SK-N-SH (cell line): ENCODE results near the gene CD300C. TPM values are rescaled to one million over a fixed set of nuclear protein-coding genes. Genes with fewer than 3 reads are reported as not detected.

ENCODE experiments used
- CTCF ChIA-PET: fragments of 300-600, 350-600 bp; formaldehyde crosslinking; extraction: SDS; loops from one replicate; lab custom pipeline; 2021; lab: Yijun Ruan, JAX
- POLR2A ChIA-PET: fragments of 350-600 bp; sonication (Branson Sonifier 250); formaldehyde crosslinking; extraction: SDS; loops from one replicate; lab custom pipeline; 2020; ENCODE audit warnings: antibody characterized with exemption, inconsistent platforms; lab: Yijun Ruan, JAX
- DNase-seq: peaks from one replicate; pipeline ENCODE4 v3.0.0; 2012
- H2AFZ ChIP-seq: fragments of 200-600 bp; sonication (generic); 2 replicates; pipeline ENCODE4 v1.8.1; 2016; ENCODE audit warnings: antibody characterized with exemption, mild to moderate bottlenecking, low read depth
- H3F3A ChIP-seq: fragments of 200-600 bp; sonication (generic); replicated peaks from 2 replicates; pipeline ENCODE3; 2016; ENCODE audit warnings: antibody characterized with exemption, mild to moderate bottlenecking; ENCODE audit not compliant: insufficient read depth
- H3K27ac ChIP-seq, 2 experiments: fragments of 200-500 bp in 1 of 2; fragments of 200-600 bp in 1 of 2; sonication (Bioruptor generic) in 1 of 2; sonication (generic), shearing (Covaris generic) in 1 of 2; 2 replicates each; pipeline versions ENCODE4 v1.5.1 to v1.6.1; 2014 to 2016; ENCODE audit warnings: low read depth in 2 of 2, inconsistent platforms in 1 of 2, low read length in 1 of 2, mild to moderate bottlenecking in 1 of 2, mixed read lengths in 1 of 2
- H3K27me3 ChIP-seq: fragments of 200-600 bp; sonication (generic), shearing (Covaris generic); 2 replicates; pipeline ENCODE4 v1.6.1; 2016; ENCODE audit warnings: mixed run types; ENCODE audit not compliant: insufficient read depth
- H3K36me3 ChIP-seq, 2 experiments: fragments of 200-500 bp in 1 of 2; fragments of 200-600 bp in 1 of 2; sonication (Bioruptor generic) in 1 of 2; sonication (generic) in 1 of 2; replicated peaks in 1 of 2; 2 replicates each; pipeline versions ENCODE3 to v1.5.1; 2014 to 2016; ENCODE audit warnings: low read length in 1 of 2, mild to moderate bottlenecking in 1 of 2; ENCODE audit not compliant: insufficient read depth in 2 of 2, control insufficient read depth in 1 of 2
- H3K4me1 ChIP-seq, 2 experiments: fragments of 200-500 bp in 1 of 2; fragments of 200-600 bp in 1 of 2; sonication (Bioruptor generic) in 1 of 2; sonication (generic), shearing (Covaris generic) in 1 of 2; 2 replicates each; pipeline versions ENCODE4 v1.5.1 to v1.6.1; 2014 to 2016; ENCODE audit warnings: low read depth in 1 of 2, low read length in 1 of 2, mixed run types in 1 of 2; ENCODE audit not compliant: insufficient read depth in 2 of 2, control insufficient read depth in 1 of 2
- H3K4me2 ChIP-seq: fragments of 200-600 bp; sonication (generic), shearing (Covaris generic); 2 replicates; pipeline ENCODE4 v1.6.1; 2017; ENCODE audit warnings: mixed run types
- H3K4me3 ChIP-seq, 2 experiments: fragments of 200-500 bp in 1 of 2; fragments of 200-600 bp in 1 of 2; sonication (Bioruptor generic) in 1 of 2; sonication (generic), shearing (Covaris generic) in 1 of 2; 2 replicates each; pipeline versions ENCODE4 v1.5.1 to v1.8.1; 2014 to 2016; ENCODE audit warnings: low read depth in 2 of 2, inconsistent platforms in 1 of 2, low read length in 1 of 2, mild to moderate bottlenecking in 1 of 2, mixed read lengths in 1 of 2, moderate library complexity in 1 of 2
- H3K79me2 ChIP-seq: fragments of 200-600 bp; sonication (generic); 2 replicates; pipeline ENCODE4 v1.8.1; 2017; ENCODE audit warnings: mild to moderate bottlenecking; ENCODE audit not compliant: insufficient read depth
- H3K9ac ChIP-seq: fragments of 200-600 bp; sonication (generic); 2 replicates; pipeline ENCODE4 v1.6.1; 2017; ENCODE audit warnings: mixed run types
- H3K9me2 ChIP-seq: fragments of 200-600 bp; sonication (generic); 2 replicates; pipeline ENCODE4 v1.6.1; 2017; ENCODE audit warnings: mixed run types
- H3K9me3 ChIP-seq: fragments of 200-600 bp; sonication (generic); 2 replicates; pipeline ENCODE4 v1.6.1; 2017; ENCODE audit warnings: mixed run types, mild to moderate bottlenecking, moderate library complexity
- H4K20me1 ChIP-seq: fragments of 200-600 bp; sonication (generic); 2 replicates; pipeline ENCODE4 v1.6.1; 2017; ENCODE audit warnings: mild to moderate bottlenecking, mixed run types; ENCODE audit not compliant: insufficient read depth
- FOXJ3 ChIP-seq: sonication (generic); formaldehyde crosslinking; IDR thresholded peaks from 2 replicates; pipeline ENCODE4 v1.5.1; 2020; ENCODE audit warnings: mild to moderate bottlenecking, missing genetic modification reagents
- FOXM1 ChIP-seq: IDR thresholded peaks from 2 replicates; pipeline ENCODE4 v1.4.0; 2012; ENCODE audit warnings: low read depth, mild to moderate bottlenecking
- GABPA ChIP-seq: IDR thresholded peaks from 2 replicates; pipeline ENCODE4 v1.4.0; 2012; ENCODE audit warnings: low read depth, mild to moderate bottlenecking
- GATA2 ChIP-seq: sonication (generic); formaldehyde crosslinking; IDR thresholded peaks from 2 replicates; pipeline ENCODE4 v1.5.0; 2020; ENCODE audit warnings: mild to moderate bottlenecking, missing genetic modification reagents
- MAX ChIP-seq: IDR thresholded peaks from 2 replicates; pipeline ENCODE4 v1.4.0; 2012; ENCODE audit warnings: low read depth
- MEF2A ChIP-seq: IDR thresholded peaks from 2 replicates; pipeline ENCODE4 v1.4.0; 2012; ENCODE audit warnings: low read depth, borderline replicate concordance
- RAD21 ChIP-seq: IDR thresholded peaks from 2 replicates; pipeline ENCODE4 v1.6.1; 2012; ENCODE audit warnings: mild to moderate bottlenecking, low read length
- RFX5 ChIP-seq: IDR thresholded peaks from 2 replicates; pipeline ENCODE4 v1.6.1; 2012; ENCODE audit warnings: mild to moderate bottlenecking, improper control_type of control experiment, low read length
- SMC3 ChIP-seq: IDR thresholded peaks from 2 replicates; pipeline ENCODE4 v1.6.1; 2012; ENCODE audit warnings: low read depth, low read length, improper control_type of control experiment
- TCF12 ChIP-seq: IDR thresholded peaks from 2 replicates; pipeline ENCODE4 v1.4.0; 2012
- TEAD4 ChIP-seq: IDR thresholded peaks from 2 replicates; pipeline ENCODE4 v1.4.0; 2012; ENCODE audit warnings: mild to moderate bottlenecking, borderline replicate concordance; ENCODE audit not compliant: insufficient read depth
- YY1 ChIP-seq: IDR thresholded peaks from 2 replicates; pipeline ENCODE4 v1.4.0; 2012; ENCODE audit warnings: low read depth, mild to moderate bottlenecking
- WGBS: methylation state at CpG from one replicate; pipeline ENCODE4 v1.1.6; 2017; ENCODE audit warnings: low lambda C conversion rate; 5-methylcytosine and 5-hydroxymethylcytosine counted together
- polyA plus RNA-seq, 3 experiments: library from polyadenylated mRNA; depleted of rRNA; stranded (reverse); fragments of >200 nt; gene quantifications; 2 replicates each; pipeline ENCODE4 v1.2.3, GENCODE V29; 2012
- TF ChIP-seq, protein P1 (sequence below): fragments of 150-350 bp; IDR thresholded peaks from 2 replicates; pipeline ENCODE4 v1.6.1; 2017; ENCODE audit warnings: antibody characterized with exemption, low read length, low read depth, borderline replicate concordance

CD300C gene
- polyA plus RNA-seq, 1 of the 3 experiments (the other 2 are of a cell fraction), result not detected

GRCh38 chr17:74550602-74551001, 4.7 kb upstream of the CD300C start (continued):
- TF ChIP-seq MEF2A, result no peak
- TF ChIP-seq, all 33 proteins: peak for 0

- Histone ChIP-seq H3K27ac (no peak overlapping the region), H2AFZ (no peak overlapping the region), H3K36me3 (no peaks in the 10 kb centered on the region), H3K27me3 (no peaks in the 10 kb centered on the region), H3K9me2 (no peaks in the 10 kb centered on the region), H3K4me2 (no peak overlapping the region), H4K20me1 (no peaks in the 10 kb centered on the region), H3F3A (no peaks in the 10 kb centered on the region), H3K79me2 (no peaks in the 10 kb centered on the region), H3K9me3 (0 out of 2 replicates have a peak, but pooled peaks cover 6% of the 10 kb centered on the region)
- ChIA-PET CTCF (interaction anchor here (1.1 kb wide), 1 partner anchor 18 kb away, joined by 3 read pairs; the partner anchor contains the start of gene CD300H), POLR2A (no interaction called here)
- no peak for DNase-seq
- 55% methylated on average over 7 of the region's 7 CpGs for WGBS
- TF ChIP-seq SMC3 (no peak), GABPA (no peak)
- TF ChIP-seq, all 33 proteins: peak for 0
- Histone ChIP-seq H3K4me1 (no peaks in the 10 kb centered on the region), H3K9ac (no peak overlapping the region), H3K4me3 (no peak overlapping the region)
Observed at GRCh38 chr17:74549343-74549742, 3.4 kb upstream of the CD300C start.

DNA sequence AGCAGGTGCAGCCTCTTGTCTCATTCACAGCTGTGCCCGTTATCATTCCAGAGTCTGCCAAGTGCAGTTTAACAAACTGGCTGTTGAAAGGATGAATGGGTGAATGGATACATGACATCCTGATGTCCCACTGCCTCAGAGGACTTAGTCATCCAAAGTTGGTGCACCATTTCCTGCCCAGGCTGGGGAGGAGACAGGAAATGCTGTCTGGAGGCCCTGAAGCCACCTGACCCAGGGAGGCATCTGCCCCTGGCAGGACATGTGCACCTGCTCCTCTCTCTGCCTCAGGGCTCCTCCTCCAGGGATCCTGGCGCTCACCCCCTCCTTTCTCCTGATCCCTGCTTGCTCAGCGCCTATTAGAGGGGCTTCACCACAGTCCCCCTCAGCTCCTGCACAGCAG, 1.8 kb upstream of the CD300C start:
- Histone ChIP-seq H3K9ac (no peak overlapping the region), H3K36me3 (no peaks in the 10 kb centered on the region), H3K9me3 (peaks cover 6% of the 10 kb centered on the region; the same call in 1 of the 2 replicates), H4K20me1 (no peaks in the 10 kb centered on the region), H3K27me3 (no peaks in the 10 kb centered on the region), H3K9me2 (no peaks in the 10 kb centered on the region), H3K27ac (no peak overlapping the region), H3F3A (no peaks in the 10 kb centered on the region), H3K4me2 (no peak overlapping the region), H3K4me1 (no peaks in the 10 kb centered on the region), H3K4me3 (no peak overlapping the region), H2AFZ (no peak overlapping the region), H3K79me2 (no peaks in the 10 kb centered on the region)
- POLR2A ChIA-PET, result no interaction called here
- CTCF ChIA-PET, result no interaction called here
- TF ChIP-seq RAD21 (no peak), TCF12 (no peak), RFX5 (no peak), MAX (no peak), YY1 (no peak), GATA2 (CRISPR knock-in tag) (no peak), FOXM1 (no peak), TEAD4 (no peak), FOXJ3 (CRISPR knock-in tag) (no peak), MEF2A (no peak)
- TF ChIP-seq, protein P1, sequence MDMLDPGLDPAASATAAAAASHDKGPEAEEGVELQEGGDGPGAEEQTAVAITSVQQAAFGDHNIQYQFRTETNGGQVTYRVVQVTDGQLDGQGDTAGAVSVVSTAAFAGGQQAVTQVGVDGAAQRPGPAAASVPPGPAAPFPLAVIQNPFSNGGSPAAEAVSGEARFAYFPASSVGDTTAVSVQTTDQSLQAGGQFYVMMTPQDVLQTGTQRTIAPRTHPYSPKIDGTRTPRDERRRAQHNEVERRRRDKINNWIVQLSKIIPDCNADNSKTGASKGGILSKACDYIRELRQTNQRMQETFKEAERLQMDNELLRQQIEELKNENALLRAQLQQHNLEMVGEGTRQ, result no peak
- 45% methylated on average over 3 of the region's 3 CpGs for WGBS
- DNase-seq, result no peak
